Effector CD4-positive, alpha-beta T cell (primary cell): ENCODE measurements around the gene GTF2F2.

ENCODE experiments used
- DNase-seq: peaks from one replicate; pipeline ENCODE4 v3.0.0-alpha.2; 2020
- total RNA-seq: gene quantifications from one replicate; lab custom pipeline; 2026; lab: John Stamatoyannopoulos, UW

Gene GTF2F2
- 32.3 reads per million, percentile 58 among the genes with 10 or more reads in this experiment for total RNA-seq

GRCh38 chr13:45119991-45120864 is at the start of gene GTF2F2:
Gene GTF2F2, plus strand, starts transcription at chr13:45120510. Its CDS starts 146 bp downstream, at chr13:45120656.
- DNase-seq, result peak; percentile 83

- no peak for DNase-seq
Measured at GRCh38 chr13:45073809-45074208, 46.5 kb upstream of the GTF2F2 start.

GRCh38 chr13:45074721-45075120 is 45.6 kb upstream of the GTF2F2 start:
- no peak for DNase-seq

- no peak for DNase-seq
Measured at GRCh38 chr13:45078003-45078402, 42.3 kb upstream of the GTF2F2 start.

- DNase-seq, result no peak
Measured at GRCh38 chr13:45082964-45083363, 37.3 kb upstream of the GTF2F2 start.

GRCh38 chr13:45084515-45084914 is 35.8 kb upstream of the GTF2F2 start:
- DNase-seq, result no peak

GRCh38 chr13:45086484-45086883 is 33.8 kb upstream of the GTF2F2 start:
- no peak for DNase-seq

- DNase-seq, result no peak
Measured at GRCh38 chr13:45092663-45093062, 27.6 kb upstream of the GTF2F2 start.

GRCh38 chr13:45100573-45101262 is 19.6 kb upstream of the GTF2F2 start:
- DNase-seq, result no peak

GRCh38 chr13:45101327-45102018 is 18.8 kb upstream of the GTF2F2 start:
- DNase-seq, result no peak

- no peak for DNase-seq
Measured at GRCh38 chr13:45102136-45102507, 18.2 kb upstream of the GTF2F2 start.

GRCh38 chr13:45103449-45103848 is 16.9 kb upstream of the GTF2F2 start:
- no peak for DNase-seq

- DNase-seq, result no peak
Measured at GRCh38 chr13:45104261-45104660, 16.0 kb upstream of the GTF2F2 start.

GRCh38 chr13:45105895-45106294 is 14.4 kb upstream of the GTF2F2 start:
- no peak for DNase-seq

GRCh38 chr13:45107539-45107938 is 12.8 kb upstream of the GTF2F2 start:
- DNase-seq, result no peak

GRCh38 chr13:45108716-45109101 is 11.6 kb upstream of the GTF2F2 start:
- DNase-seq, result no peak

- no peak for DNase-seq
Measured at GRCh38 chr13:45109102-45109720, 11.1 kb upstream of the GTF2F2 start.

- DNase-seq, result no peak
Measured at GRCh38 chr13:45113233-45114224, 6.8 kb upstream of the GTF2F2 start.

GRCh38 chr13:45119469-45119990 is 780 bp upstream of the GTF2F2 start:
- DNase-seq, result peak; percentile 60

GRCh38 chr13:45120967-45121831 is 889 bp downstream of the GTF2F2 start:
- no peak for DNase-seq
